Breast epithelium (tissue), 3 donors: ENCODE measurements around the gene OTUD5.

Experiments used
- POLR2A ChIP-seq: fragments of 450-650 bp; IDR thresholded peaks from one replicate; pipeline ENCODE4 v1.6.1; 2016; ENCODE audit warnings: antibody characterized with exemption, mild to moderate bottlenecking, moderate library complexity
- POLR2AphosphoS5 ChIP-seq, 3 donors: sonication (generic); formaldehyde crosslinking; IDR thresholded peaks; one replicate each; pipeline ENCODE4 v1.6.1; 2017; ENCODE audit warnings: antibody characterized with exemption in 3 of 3
- TF ChIP-seq, protein P1 (sequence below), 3 donors: fragments of 450-650 bp; IDR thresholded peaks; one replicate each; pipeline ENCODE4 v1.5.1; 2016 to 2017; ENCODE audit warnings: antibody characterized with exemption in 3 of 3, mild to moderate bottlenecking in 3 of 3, moderate library complexity in 3 of 3

DNA sequence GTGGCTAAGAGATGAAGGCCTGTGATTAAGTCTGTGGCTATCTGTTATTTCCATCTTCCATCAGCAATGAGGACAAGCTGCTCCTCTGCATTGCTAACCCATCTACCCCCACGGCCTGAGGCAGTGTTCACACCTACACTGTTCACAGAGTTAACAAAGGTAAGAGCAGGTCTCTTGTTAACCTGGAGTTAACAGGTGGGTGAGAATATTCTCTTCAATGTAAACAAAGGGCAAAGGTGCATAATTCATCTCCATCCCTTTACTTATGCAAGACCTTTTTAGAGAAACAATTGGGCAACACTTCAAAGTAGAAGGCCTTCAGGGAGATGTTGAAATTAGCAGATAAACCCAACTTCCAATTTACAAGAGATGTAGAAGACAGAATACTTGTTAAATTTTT lies 48.8 kb downstream of the OTUD5 start:
- TF ChIP-seq, protein P1, sequence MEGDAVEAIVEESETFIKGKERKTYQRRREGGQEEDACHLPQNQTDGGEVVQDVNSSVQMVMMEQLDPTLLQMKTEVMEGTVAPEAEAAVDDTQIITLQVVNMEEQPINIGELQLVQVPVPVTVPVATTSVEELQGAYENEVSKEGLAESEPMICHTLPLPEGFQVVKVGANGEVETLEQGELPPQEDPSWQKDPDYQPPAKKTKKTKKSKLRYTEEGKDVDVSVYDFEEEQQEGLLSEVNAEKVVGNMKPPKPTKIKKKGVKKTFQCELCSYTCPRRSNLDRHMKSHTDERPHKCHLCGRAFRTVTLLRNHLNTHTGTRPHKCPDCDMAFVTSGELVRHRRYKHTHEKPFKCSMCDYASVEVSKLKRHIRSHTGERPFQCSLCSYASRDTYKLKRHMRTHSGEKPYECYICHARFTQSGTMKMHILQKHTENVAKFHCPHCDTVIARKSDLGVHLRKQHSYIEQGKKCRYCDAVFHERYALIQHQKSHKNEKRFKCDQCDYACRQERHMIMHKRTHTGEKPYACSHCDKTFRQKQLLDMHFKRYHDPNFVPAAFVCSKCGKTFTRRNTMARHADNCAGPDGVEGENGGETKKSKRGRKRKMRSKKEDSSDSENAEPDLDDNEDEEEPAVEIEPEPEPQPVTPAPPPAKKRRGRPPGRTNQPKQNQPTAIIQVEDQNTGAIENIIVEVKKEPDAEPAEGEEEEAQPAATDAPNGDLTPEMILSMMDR (IDR thresholded peaks at IDR 0.05) = no peak
- TF ChIP-seq POLR2A = no peak
- TF ChIP-seq POLR2AphosphoS5 (IDR thresholded peaks at IDR 0.05) = no peak
